ENCODE results near the gene NPHS1. TPM values are rescaled to one million over a fixed set of nuclear protein-coding genes. Genes with fewer than 3 reads are reported as not detected.
"Not testable (repeated sequence)": the region's sequence is repeated elsewhere in the genome, so short reads cannot be mapped to it uniquely, and the experiment has no call there.

Gene NPHS1
- polyA plus RNA-seq, 1 donor = 0.71 TPM

- DNase-seq = no peak
Observed at GRCh38 chr19:35879068-35879467, 26.8 kb upstream of the NPHS1 start.

- DNase-seq = no peak
Observed at GRCh38 chr19:35874392-35874930, 22.2 kb upstream of the NPHS1 start.

DNA sequence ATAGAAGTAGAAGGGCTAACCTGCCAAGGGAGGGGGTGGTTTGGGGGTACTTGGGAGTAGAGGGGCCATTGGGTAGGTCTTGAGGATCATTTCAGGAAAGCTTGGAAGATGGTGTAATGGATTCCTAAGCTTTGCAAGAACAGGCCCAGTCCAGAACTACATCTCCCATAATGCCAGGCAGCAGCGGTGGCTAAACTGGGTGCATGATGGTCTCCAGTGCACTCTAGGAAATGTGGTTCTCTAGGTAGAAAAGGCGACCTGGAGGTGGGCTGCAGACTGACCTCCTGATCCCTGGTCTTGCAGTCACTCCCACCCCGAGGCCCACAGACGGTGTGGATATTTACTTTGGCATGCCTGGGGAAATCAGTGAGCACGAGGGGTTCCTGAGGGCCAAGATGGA, 19.9 kb upstream of the NPHS1 start:
- no peak for DNase-seq

DNA sequence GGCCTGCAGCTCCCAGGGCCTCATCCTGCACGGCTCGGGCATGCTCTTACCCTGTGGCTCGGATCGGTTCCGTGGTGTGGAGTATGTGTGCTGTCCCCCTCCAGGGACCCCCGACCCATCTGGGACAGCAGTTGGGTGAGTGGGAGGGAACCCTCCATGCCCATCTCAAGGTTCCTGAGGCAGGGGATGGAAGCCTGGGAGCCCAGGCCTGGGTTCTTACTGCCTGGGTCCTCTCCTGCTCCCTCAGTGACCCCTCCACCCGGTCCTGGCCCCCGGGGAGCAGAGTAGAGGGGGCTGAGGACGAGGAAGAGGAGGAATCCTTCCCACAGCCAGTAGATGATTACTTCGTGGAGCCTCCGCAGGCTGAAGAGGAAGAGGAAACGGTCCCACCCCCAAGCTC, 19.3 kb upstream of the NPHS1 start:
- no peak for DNase-seq

DNA sequence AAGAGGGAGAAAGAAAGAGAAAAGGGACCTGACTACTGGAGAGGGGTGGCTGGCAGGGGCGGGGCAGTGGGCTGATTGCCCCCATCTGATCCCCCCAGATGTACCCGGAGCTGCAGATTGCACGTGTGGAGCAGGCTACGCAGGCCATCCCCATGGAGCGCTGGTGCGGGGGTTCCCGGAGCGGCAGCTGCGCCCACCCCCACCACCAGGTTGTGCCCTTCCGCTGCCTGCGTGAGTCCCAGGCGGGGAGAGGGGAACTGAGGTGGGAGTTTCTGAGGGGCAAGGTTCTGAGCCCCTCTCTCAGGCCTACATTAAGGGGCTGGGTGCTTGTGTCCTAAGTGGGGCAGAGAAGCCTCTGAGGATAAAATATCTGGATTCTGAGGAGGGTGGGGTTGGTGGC, 18.5 kb upstream of the NPHS1 start:
- DNase-seq = no peak

- not testable (repeated sequence) for DNase-seq
Observed at GRCh38 chr19:35870124-35870736, 17.9 kb upstream of the NPHS1 start.

GRCh38 chr19:35869327-35870123, 17.2 kb upstream of the NPHS1 start:
- DNase-seq = no peak

- no peak for DNase-seq
Observed at GRCh38 chr19:35868823-35869326, 16.6 kb upstream of the NPHS1 start.

GRCh38 chr19:35868172-35868822, 16.0 kb upstream of the NPHS1 start, which contains the start of gene APLP1:
APLP1 (plus strand) TSS chr19:35868574; CDS start chr19:35868637, 63 bp downstream.
- peak; percentile 68 for DNase-seq

DNA sequence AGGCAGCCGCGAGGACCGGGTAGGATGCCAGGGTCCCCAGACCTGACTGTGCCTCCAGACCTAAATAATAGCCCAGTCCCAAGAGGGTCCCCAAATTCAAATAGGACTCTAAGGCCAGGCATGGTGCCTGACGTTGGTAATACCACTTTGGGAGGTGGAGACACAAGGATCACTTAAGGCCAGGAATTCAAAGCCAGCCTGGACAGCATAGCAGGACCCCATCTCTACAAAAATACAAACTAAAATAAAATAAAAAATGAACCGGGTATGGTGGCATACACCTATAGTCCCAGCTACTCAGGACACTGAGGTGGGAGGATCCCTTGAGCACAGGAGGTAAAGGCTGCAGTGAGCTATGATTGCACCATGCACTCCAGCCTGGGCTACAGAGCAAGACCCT, 10.7 kb upstream of the NPHS1 start:
- DNase-seq = no peak

- DNase-seq = no peak
Observed at GRCh38 chr19:35862528-35862927, 10.2 kb upstream of the NPHS1 start.

GRCh38 chr19:35861640-35862160, 9.4 kb upstream of the NPHS1 start:
- no peak for DNase-seq

GRCh38 chr19:35860818-35861639, 8.7 kb upstream of the NPHS1 start:
- DNase-seq = no peak

DNA sequence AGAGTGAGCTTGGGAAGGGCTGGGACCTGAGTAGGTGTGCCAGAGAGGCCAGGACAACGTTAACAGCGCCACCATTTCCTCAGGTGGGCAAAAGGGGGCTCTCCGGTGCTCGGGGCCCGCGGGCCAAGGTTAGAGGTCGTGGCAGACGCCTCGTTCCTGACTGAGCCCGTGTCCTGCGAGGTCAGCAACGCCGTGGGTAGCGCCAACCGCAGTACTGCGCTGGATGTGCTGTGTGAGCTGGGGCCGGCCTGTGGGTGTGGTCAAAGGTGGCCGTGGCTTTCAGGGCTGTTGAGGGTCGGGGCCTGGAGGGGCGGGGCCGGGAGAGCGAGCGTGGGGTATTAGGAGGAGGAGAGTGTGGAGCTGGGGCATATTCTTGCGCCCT, 8.1 kb upstream of the NPHS1 start:
- no peak for DNase-seq

DNA sequence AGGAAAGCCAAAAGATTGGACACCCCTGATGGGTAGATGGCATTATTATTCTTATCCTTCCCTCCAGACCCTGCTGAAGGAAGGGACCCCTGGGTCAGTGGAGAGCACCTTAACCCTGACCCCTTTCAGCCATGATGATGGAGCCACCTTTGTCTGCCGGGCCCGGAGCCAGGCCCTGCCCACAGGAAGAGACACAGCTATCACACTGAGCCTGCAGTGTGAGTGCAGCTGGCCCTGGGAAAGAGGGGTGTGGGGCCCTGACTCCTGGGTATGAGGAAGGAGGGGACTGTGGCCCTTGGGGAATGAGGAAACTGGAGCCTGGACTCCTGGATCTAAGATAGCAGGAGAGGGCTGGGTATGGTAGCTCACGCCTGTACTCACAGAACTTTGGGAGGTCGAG, 7.1 kb upstream of the NPHS1 start:
- no peak for DNase-seq

GRCh38 chr19:35858311-35858710, 6.0 kb upstream of the NPHS1 start:
- DNase-seq = no peak

DNA sequence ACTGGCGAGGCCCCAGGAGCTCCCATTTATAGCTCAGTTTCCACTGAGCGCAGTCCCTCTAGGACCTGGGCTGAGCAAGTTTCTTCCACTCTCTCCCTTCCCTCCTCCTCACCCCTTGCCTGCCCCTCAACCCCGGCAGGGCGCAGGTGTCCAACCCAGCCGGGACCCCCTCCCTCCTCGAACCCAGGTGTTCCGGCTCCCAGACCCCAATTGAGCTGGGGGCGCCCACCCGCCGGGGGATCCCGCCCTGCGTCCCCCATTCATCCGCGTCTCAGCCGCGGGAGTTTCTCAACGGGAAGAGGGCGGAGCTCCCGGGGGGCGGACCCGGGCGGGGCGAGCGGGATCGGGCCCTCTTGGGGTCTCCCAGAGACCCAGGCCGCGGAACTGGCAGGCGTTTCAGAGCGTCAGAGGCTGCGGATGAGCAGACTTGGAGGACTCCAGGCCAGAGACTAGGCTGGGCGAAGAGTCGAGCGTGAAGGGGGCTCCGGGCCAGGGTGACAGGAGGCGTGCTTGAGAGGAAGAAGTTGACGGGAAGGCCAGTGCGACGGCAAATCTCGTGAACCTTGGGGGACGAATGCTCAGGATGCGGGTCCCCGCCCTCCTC, 4.3 kb upstream of the NPHS1 start, which contains the start of gene KIRREL2:
Gene KIRREL2, plus strand, starts transcription at position 366 of the 604 bp plus-strand sequence. Its CDS starts 209 bp downstream, at position 575.
- no peak for DNase-seq

- no peak for DNase-seq
Observed at GRCh38 chr19:35853038-35853756, 893 bp upstream of the NPHS1 start.

DNA sequence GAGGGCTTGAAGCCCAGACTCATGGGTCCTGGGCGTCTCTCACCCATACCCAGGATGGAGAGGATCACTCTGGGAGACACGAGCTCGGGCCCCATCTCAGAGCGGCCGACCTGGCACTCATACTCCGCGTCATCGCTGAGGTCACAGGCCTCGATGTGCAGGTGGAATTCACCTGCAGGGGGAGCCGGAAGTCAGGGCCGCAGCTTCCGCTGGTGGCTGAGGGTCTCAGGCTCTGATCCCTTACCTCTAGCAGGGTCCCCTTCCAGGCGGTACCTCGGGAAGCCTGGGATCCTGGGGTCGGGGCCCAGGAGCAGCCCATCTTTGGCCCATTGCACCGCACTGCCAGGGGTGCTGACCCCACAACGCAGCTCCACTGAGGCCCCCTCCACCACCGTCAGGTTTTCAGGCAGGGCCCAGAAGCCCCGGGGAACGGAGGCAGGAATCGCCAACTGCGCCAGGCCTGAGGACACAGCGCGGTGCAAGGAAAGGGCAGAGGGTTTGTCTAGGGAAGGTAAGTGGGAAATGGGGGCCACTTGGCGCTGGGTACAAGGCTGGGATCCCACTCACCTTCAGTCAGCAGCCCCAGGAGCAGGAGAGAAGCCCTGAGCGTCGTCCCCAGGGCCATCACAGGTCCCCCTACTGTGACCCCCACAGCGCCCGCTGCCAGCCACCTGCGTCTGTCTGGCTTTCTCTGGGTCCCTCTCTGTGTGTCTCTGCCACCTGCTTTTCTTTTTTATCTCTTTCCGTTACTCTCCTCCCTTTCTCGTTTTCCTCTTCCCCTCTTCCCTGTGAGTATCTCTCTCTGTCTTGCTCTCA, 883 bp downstream of the NPHS1 start:
- no peak for DNase-seq
